ENCODE measurements around the gene RASSF4. TPM values are rescaled to one million over a fixed set of nuclear protein-coding genes. Genes with fewer than 3 reads are reported as not detected.

RASSF4 gene
- total and polyA plus RNA-seq, 9 of the 15 experiments (the other 6 are each of a cell fraction or from before 2014, with no cell fraction given), result 0.01 to 0.62 (median 0.11) TPM; not detected in 3

GRCh38 chr10:44959247-44960087 lies at the start of gene RASSF4 (continued):
- TF ChIP-seq CBX3 (IDR thresholded peaks at IDR 0.05; ENCODE audit: borderline replicate concordance in 1 of 2, low read length in 2 of 2) (no peak), NCOR1 (IDR thresholded peaks at IDR 0.05) (peak; percentile 53), SRF (CRISPR knock-in tag; IDR thresholded peaks at IDR 0.05) (peak in 1 of 2 experiments; percentile 75; a peak in 1 of 4 replicates), SAP30 (IDR thresholded peaks at IDR 0.05; ENCODE audit: borderline replicate concordance, insufficient read depth, low read depth, low read length, poor library complexity, severe bottlenecking) (no peak), ZNF740 (CRISPR knock-in tag; IDR thresholded peaks at IDR 0.05) (peak; percentile 11; the same call in 1 of the 2 replicates), ZNF740 (tag; IDR thresholded peaks at IDR 0.05) (no peak), KLF16 (IDR thresholded peaks at IDR 0.05) (no peak), KDM1A (IDR thresholded peaks at IDR 0.05) (peak; percentile 97), YBX1 (IDR thresholded peaks at IDR 0.05) (no peak), TAL1 (IDR thresholded peaks at IDR 0.05) (peak; percentile 56), TARDBP (IDR thresholded peaks at IDR 0.05) (0 out of 2 replicates have a peak, but pooled peaks have one; percentile 87), POLR3A (IDR thresholded peaks at IDR 0.05; ENCODE audit: borderline replicate concordance, extremely low read depth, insufficient read depth, insufficient read length) (no peak), ZNF655 (CRISPR knock-in tag; IDR thresholded peaks at IDR 0.05) (no peak), BCOR (IDR thresholded peaks at IDR 0.05) (peak; percentile 45; the same call in 1 of the 2 replicates), NR0B1 (IDR thresholded peaks at IDR 0.05; ENCODE audit: partially characterized antibody) (no peak), ZNF696 (CRISPR knock-in tag; conservative IDR thresholded peaks at IDR 0.05) (no peak), ZFX (CRISPR knock-in tag; IDR thresholded peaks at IDR 0.05) (peak; percentile 89), SRSF1 (IDR thresholded peaks at IDR 0.05; ENCODE audit: low read depth, low read length) (no peak), POLR2G (IDR thresholded peaks at IDR 0.05; ENCODE audit: low read depth, low read length) (peak; percentile 77), ZBTB2 (IDR thresholded peaks at IDR 0.05) (no peak; the same call in 1 of the 2 replicates), CBFA2T3 (IDR thresholded peaks at IDR 0.05) (peak; percentile 83), KAT7 (CRISPR knock-in tag; IDR thresholded peaks at IDR 0.05; ENCODE audit: borderline replicate concordance) (no peak), TBP (optimal IDR thresholded peaks at IDR 0.05; ENCODE audit: low read depth, low read length) (no peak)
